CD4-positive, alpha-beta T cell (primary cell): ENCODE measurements around the gene CTNNA3. TPM values are rescaled to one million over a fixed set of nuclear protein-coding genes. Genes with fewer than 3 reads are reported as not detected.
"Not testable (repeated sequence)": the region's sequence is repeated elsewhere in the genome, so short reads cannot be mapped to it uniquely, and the experiment has no call there.

Experiments
- ATAC-seq: fragments of 200-7000 bp; cut with Tn5 transposase; one replicate; pipeline ENCODE4 v1.10.0; 2022; ENCODE audit warnings: mild to moderate bottlenecking; ENCODE audit not compliant: poor library complexity
- CTCF ChIA-PET: fragments of 350-600 bp; sonication (Branson Sonifier 250); formaldehyde crosslinking; loops from one replicate; lab custom pipeline; 2021; ENCODE audit warnings: antibody characterized with exemption, inconsistent platforms; lab: Charles Lee
- POLR2A ChIA-PET: fragments of 350-600 bp; sonication (Branson Sonifier 250); formaldehyde crosslinking; loops from one replicate; lab custom pipeline; 2021; ENCODE audit warnings: antibody characterized with exemption, inconsistent platforms; lab: Charles Lee
- DNase-seq, 14 experiments: peaks; one replicate each; pipeline ENCODE4 v3.0.0-alpha.2; 2013 to 2020; ENCODE audit warnings: mixed read lengths in 2 of 14
- H3K27ac ChIP-seq, 2 donors: one replicate each; pipeline versions ENCODE4 v1.5.1 to v1.7.0; 2013; ENCODE audit warnings: low read length in 2 of 2, low read depth in 1 of 2, mild to moderate bottlenecking in 1 of 2
- H3K27me3 ChIP-seq, 2 experiments: 1 replicate in 1 of 2; 2 replicates in 1 of 2; pipeline versions ENCODE4 v1.6.1 to v1.7.0; 2013; ENCODE audit warnings: low read length in 2 of 2, control low read depth in 1 of 2, mild to moderate bottlenecking in 1 of 2, moderate library complexity in 1 of 2; ENCODE audit not compliant: insufficient read depth in 2 of 2, control insufficient read depth in 1 of 2
- H3K36me3 ChIP-seq: one replicate; pipeline ENCODE4 v1.6.1; 2013; ENCODE audit warnings: low read length, control low read depth; ENCODE audit not compliant: insufficient read depth
- H3K4me1 ChIP-seq: one replicate; pipeline ENCODE4 v1.6.1; 2013; ENCODE audit warnings: low read length, control low read depth; ENCODE audit not compliant: insufficient read depth
- H3K4me3 ChIP-seq: one replicate; pipeline ENCODE4 v1.5.1; 2013; ENCODE audit warnings: mild to moderate bottlenecking, low read length, moderate library complexity
- H3K9me3 ChIP-seq, 2 experiments: 1 replicate in 1 of 2; 2 replicates in 1 of 2; pipeline versions ENCODE4 v1.6.1 to v1.7.0; 2013; ENCODE audit warnings: low read length in 2 of 2, mild to moderate bottlenecking in 2 of 2, control low read depth in 1 of 2, moderate library complexity in 1 of 2; ENCODE audit not compliant: control insufficient read depth in 1 of 2, insufficient read depth in 1 of 2
- H3K27ac Mint-ChIP-seq: one replicate; pipeline ENCODE4 v1.8.0; 2020; ENCODE audit warnings: mixed read lengths
- H3K27me3 Mint-ChIP-seq: one replicate; pipeline ENCODE4 v1.8.0; 2021; ENCODE audit warnings: mixed read lengths
- H3K36me3 Mint-ChIP-seq: one replicate; pipeline ENCODE4 v1.8.0; 2021; ENCODE audit warnings: low read depth, mixed read lengths
- H3K4me1 Mint-ChIP-seq: one replicate; pipeline ENCODE4 v1.8.0; 2021; ENCODE audit warnings: low read depth, mixed read lengths
- H3K4me3 Mint-ChIP-seq: one replicate; pipeline ENCODE4 v1.8.0; 2020; ENCODE audit warnings: mild to moderate bottlenecking, mixed read lengths
- H3K9me3 Mint-ChIP-seq: one replicate; pipeline ENCODE4 v1.8.0; 2020; ENCODE audit warnings: mixed read lengths
- intact Hi-C, 2 experiments: fragments of 100-400 bp; cut with DNase I in 1 of 2; cut with micrococcal nuclease in 1 of 2; formaldehyde crosslinking; loops; one replicate each; pipeline versions ENCODE4 v1.15.1 to v1.9.0; 2023 to 2025; cut with DNase I, micrococcal nuclease
- total RNA-seq, 174 experiments: library from RNA in 2 of 174; stranded (reverse) in 2 of 174; gene quantifications; one replicate each; pipeline ENCODE4 v1.2.3 and lab custom pipeline; 2021 to 2026
- TF ChIP-seq, protein P1 (sequence below): fragments of 200-600 bp; IDR thresholded peaks from one replicate; pipeline ENCODE4 v1.8.0; 2022; ENCODE audit warnings: antibody characterized with exemption, mild to moderate bottlenecking

CTNNA3 gene
- total RNA-seq, 2 experiments from 2014 or later: 0.80 TPM; not detected in 1

DNA sequence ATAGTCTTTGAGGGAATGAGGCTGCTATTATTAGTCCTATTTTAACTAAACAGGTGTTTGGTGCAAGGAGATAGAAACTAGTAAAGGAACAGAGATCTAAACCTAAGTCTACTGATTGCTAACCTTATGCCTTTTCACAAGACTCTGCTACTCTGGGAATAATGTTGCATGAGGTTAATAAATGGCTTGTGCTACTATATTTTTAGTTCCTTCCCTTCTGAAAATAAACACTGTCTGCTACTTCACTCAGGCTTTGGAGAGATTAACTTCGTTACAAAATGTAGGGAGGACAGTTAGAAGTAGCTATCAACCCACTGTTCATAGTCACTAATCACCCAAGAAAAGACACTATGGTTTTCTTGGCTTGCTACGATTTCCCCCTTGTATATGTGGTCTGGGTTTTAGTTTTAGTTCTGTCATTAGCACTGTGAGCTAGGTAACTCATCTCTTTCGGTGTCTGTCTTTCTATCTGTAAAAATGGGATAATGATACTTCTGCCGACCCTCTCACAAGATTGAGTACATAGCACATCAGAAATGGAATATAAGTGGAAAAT is 474.0 kb downstream of the CTNNA3 start:
- CTCF ChIA-PET: no interaction called here

DNA sequence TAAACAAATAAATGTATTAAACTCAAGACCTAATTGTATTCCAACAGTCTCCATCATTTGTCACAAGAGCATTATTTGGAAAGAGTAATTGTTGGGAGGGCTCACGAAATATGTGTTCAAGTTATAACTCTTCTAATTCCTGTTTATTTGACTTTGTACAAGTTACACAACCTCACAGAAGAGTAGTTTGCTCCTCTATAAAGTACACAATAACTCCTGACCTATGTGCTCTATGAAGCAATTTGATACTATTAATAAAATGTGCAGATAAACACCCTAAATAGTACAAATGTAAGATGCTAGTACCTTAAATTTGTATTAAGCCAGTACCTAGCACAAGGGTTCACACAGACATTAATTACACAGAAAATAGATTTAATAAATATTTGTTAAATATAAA is 484.3 kb downstream of the CTNNA3 start:
- no peak for ATAC-seq
- CTCF ChIA-PET: no interaction called here
- no peaks in the 10 kb centered on the region for H3K4me1 Mint-ChIP-seq

More for the DNA sequence above, 474.0 kb downstream of the CTNNA3 start:
- no peaks in the 10 kb centered on the region for H3K36me3 Mint-ChIP-seq
- H3K4me3 Mint-ChIP-seq: no peak overlapping the region
- no peaks in the 10 kb centered on the region for H3K4me1 Mint-ChIP-seq
- peaks cover 0 to 4% of the 10 kb centered on the region in 2 experiments for H3K27me3 ChIP-seq
- DNase-seq: no peak
- H3K4me3 ChIP-seq: no peak overlapping the region
- H3K9me3 ChIP-seq: peaks cover 0 to 3% of the 10 kb centered on the region in 2 experiments
- H3K27ac Mint-ChIP-seq: no peak overlapping the region
- no peak for ATAC-seq
- H3K36me3 ChIP-seq: no peaks in the 10 kb centered on the region
- H3K27ac ChIP-seq: no peak overlapping the region
- intact Hi-C loops: no loop called here
- peaks cover 6% of the 10 kb centered on the region for H3K9me3 Mint-ChIP-seq
- H3K4me1 ChIP-seq: no peaks in the 10 kb centered on the region
- POLR2A ChIA-PET: no interaction called here
- H3K27me3 Mint-ChIP-seq: peaks cover 12% of the 10 kb centered on the region
- TF ChIP-seq, protein P1, sequence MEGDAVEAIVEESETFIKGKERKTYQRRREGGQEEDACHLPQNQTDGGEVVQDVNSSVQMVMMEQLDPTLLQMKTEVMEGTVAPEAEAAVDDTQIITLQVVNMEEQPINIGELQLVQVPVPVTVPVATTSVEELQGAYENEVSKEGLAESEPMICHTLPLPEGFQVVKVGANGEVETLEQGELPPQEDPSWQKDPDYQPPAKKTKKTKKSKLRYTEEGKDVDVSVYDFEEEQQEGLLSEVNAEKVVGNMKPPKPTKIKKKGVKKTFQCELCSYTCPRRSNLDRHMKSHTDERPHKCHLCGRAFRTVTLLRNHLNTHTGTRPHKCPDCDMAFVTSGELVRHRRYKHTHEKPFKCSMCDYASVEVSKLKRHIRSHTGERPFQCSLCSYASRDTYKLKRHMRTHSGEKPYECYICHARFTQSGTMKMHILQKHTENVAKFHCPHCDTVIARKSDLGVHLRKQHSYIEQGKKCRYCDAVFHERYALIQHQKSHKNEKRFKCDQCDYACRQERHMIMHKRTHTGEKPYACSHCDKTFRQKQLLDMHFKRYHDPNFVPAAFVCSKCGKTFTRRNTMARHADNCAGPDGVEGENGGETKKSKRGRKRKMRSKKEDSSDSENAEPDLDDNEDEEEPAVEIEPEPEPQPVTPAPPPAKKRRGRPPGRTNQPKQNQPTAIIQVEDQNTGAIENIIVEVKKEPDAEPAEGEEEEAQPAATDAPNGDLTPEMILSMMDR: no peak

DNA sequence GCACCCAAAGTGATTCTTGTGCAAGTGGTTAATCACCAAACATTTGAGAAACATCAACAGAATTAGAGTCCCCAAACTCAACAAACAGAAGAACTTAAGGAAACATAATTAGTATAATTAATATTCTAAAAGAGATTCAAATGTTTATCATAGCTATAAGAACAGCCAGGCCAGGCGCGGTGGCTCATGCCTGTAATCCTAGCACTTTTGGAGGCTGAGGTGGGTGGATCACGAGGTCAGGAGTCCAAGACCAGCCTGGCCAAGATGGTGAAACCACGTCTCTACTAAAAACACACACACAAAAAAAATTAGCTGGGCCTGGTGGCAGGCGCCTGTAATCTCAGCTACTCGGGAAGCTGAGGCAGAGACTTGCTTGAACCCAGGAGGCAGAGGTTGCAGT is 488.1 kb downstream of the CTNNA3 start:
- H3K9me3 Mint-ChIP-seq, H3K27me3 Mint-ChIP-seq, CTCF ChIA-PET, POLR2A ChIA-PET, DNase-seq, H3K9me3 ChIP-seq, H3K36me3 Mint-ChIP-seq, H3K27ac ChIP-seq, ATAC-seq, H3K4me3 ChIP-seq, H3K27me3 ChIP-seq, H3K4me1 Mint-ChIP-seq, H3K4me1 ChIP-seq, H3K36me3 ChIP-seq, H3K4me3 Mint-ChIP-seq, H3K27ac Mint-ChIP-seq: not testable (repeated sequence)
- intact Hi-C loops: loop anchor here in 1 of 2 experiments (1.0 kb wide), 1 partner anchor 8 kb away; no protein-coding TSS in a partner anchor

More for the DNA sequence above, 484.3 kb downstream of the CTNNA3 start:
- Histone ChIP-seq H3K36me3 (no peaks in the 10 kb centered on the region), H3K27ac (no peak overlapping the region), H3K4me1 (no peaks in the 10 kb centered on the region), H3K9me3 (no peaks in the 10 kb centered on the region), H3K4me3 (no peak overlapping the region), H3K27me3 (no peaks in the 10 kb centered on the region)
- no peaks in the 10 kb centered on the region for H3K9me3 Mint-ChIP-seq
- H3K27me3 Mint-ChIP-seq: no peaks in the 10 kb centered on the region
- H3K27ac Mint-ChIP-seq: no peak overlapping the region
- TF ChIP-seq, protein P1: no peak
- no peaks in the 10 kb centered on the region for H3K36me3 Mint-ChIP-seq
- no peak overlapping the region for H3K4me3 Mint-ChIP-seq
- intact Hi-C loops: no loop called here
- POLR2A ChIA-PET: no interaction called here
- no peak for DNase-seq
